Hippocampal formation (tissue), 2 donors: ENCODE data around the gene ANKRD50.

Source experiments
- DNase-seq, 2 donors: peaks; one replicate each; lab custom pipeline; 2025; lab: John Stamatoyannopoulos, UW

The ANKRD50 gene

GRCh38 chr4:124633285-124633941, 79.1 kb downstream of the ANKRD50 start:
- no peak for DNase-seq

GRCh38 chr4:124632439-124632838, 80.1 kb downstream of the ANKRD50 start:
- no peak for DNase-seq

- DNase-seq: no peak
Observed at GRCh38 chr4:124631760-124632159, 80.8 kb downstream of the ANKRD50 start.

DNA sequence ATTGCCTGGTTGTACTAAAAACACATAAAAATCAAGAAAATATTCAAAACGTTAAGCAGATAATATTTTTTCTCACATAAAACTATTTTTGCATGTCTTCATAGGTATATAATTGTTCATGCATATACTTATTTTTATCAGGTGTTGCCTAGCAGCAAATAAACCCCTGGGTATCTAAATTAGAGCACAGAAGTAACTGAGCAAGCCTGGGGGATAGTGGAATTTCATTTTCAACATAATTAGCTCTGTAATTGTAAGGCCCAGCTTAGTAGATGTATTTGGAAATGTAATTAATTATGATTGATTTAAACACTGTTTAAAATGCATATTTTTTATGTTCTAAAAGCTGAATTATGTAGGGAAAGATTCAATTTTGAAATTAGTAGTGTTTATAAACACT, 82.9 kb downstream of the ANKRD50 start:
- no peak for DNase-seq
